H1 (cell line): ENCODE measurements around the gene ZCCHC17.

Experiments
- ATF3 ChIP-seq: IDR thresholded peaks from 2 replicates; pipeline ENCODE4 v1.6.1; 2011; ENCODE audit warnings: low read depth, mild to moderate bottlenecking, low read length; ENCODE audit not compliant: insufficient read depth
- CHD1 ChIP-seq: IDR thresholded peaks from 2 replicates; pipeline ENCODE4 v1.6.1; 2012; ENCODE audit warnings: low read depth, low read length, improper control_type of control experiment
- CTCF ChIP-seq, 3 experiments: IDR thresholded peaks; 1 replicate in 2 of 3; 2 replicates in 1 of 3; pipeline versions ENCODE4 v1.5.1 to v1.6.1; 2011; ENCODE audit warnings: low read length in 3 of 3, mild to moderate bottlenecking in 3 of 3, inconsistent platforms in 2 of 3, low read depth in 1 of 3, moderate library complexity in 1 of 3; ENCODE audit not compliant: insufficient read depth in 1 of 3; ENCODE audit errors: control extremely low read depth in 1 of 3
- POLR2AphosphoS5 ChIP-seq: IDR thresholded peaks from 2 replicates; pipeline ENCODE4 v1.6.1; 2011; ENCODE audit warnings: low read depth, low read length
- RFX5 ChIP-seq: IDR thresholded peaks from 2 replicates; pipeline ENCODE4 v1.6.1; 2011; ENCODE audit warnings: low read depth, low read length, improper control_type of control experiment, borderline replicate concordance

GRCh38 chr1:31377364-31377863, 80.6 kb downstream of the ZCCHC17 start:
- TF ChIP-seq POLR2AphosphoS5 (no peak), ATF3 (no peak), RFX5 (no peak), CHD1 (no peak), CTCF (IDR thresholded peaks at IDR 0.05; ENCODE audit: control extremely low read depth in 1 of 3, insufficient read depth in 1 of 3, low read depth in 1 of 3, low read length in 3 of 3) (no peak)
